Stimulated activated CD8-positive, alpha-beta memory T cell treated with anti-CD3 and anti-CD28 coated beads, Interleukin-15, amount 100 ng/mL, for 48 hours (primary cell): ENCODE data around the gene STRBP.
"Not testable (repeated sequence)": the region's sequence is repeated elsewhere in the genome, so short reads cannot be mapped to it uniquely, and the experiment has no call there.

Source experiments
- DNase-seq, 2 donors: peaks; one replicate each; pipeline ENCODE4 v3.0.0-alpha.2; 2020; ENCODE audit warnings: low read depth in 2 of 2

STRBP gene

GRCh38 chr9:123268465-123269259 is at the start of gene STRBP:
STRBP (minus strand) TSS chr9:123268586; CDS start chr9:123184134, 84,452 bp downstream.
- peak; percentile 86 to 90 for DNase-seq

GRCh38 chr9:123316053-123316718 is 47.8 kb upstream of the STRBP start:
- DNase-seq: no peak

- DNase-seq: no peak
Measured at GRCh38 chr9:123315635-123316034, 47.2 kb upstream of the STRBP start.

- DNase-seq: no peak
Measured at GRCh38 chr9:123314617-123315016, 46.2 kb upstream of the STRBP start.

GRCh38 chr9:123312306-123312877 is 44.0 kb upstream of the STRBP start:
- DNase-seq: no peak

GRCh38 chr9:123311250-123311752 is 42.9 kb upstream of the STRBP start:
- no peak for DNase-seq

GRCh38 chr9:123310551-123311249 is 42.3 kb upstream of the STRBP start:
- DNase-seq: no peak

GRCh38 chr9:123309611-123310010 is 41.2 kb upstream of the STRBP start:
- no peak for DNase-seq

- DNase-seq: no peak
Measured at GRCh38 chr9:123305879-123306278, 37.5 kb upstream of the STRBP start.

GRCh38 chr9:123304340-123304691 is 35.9 kb upstream of the STRBP start:
- DNase-seq: no peak

GRCh38 chr9:123302348-123303214 is 34.2 kb upstream of the STRBP start:
- no peak for DNase-seq

GRCh38 chr9:123301936-123302335 is 33.5 kb upstream of the STRBP start:
- not testable (repeated sequence) for DNase-seq

GRCh38 chr9:123300554-123300953 is 32.2 kb upstream of the STRBP start:
- no peak for DNase-seq

GRCh38 chr9:123299558-123300126 is 31.3 kb upstream of the STRBP start:
- DNase-seq: no peak

GRCh38 chr9:123296174-123296573 is 27.8 kb upstream of the STRBP start:
- DNase-seq: no peak

GRCh38 chr9:123291736-123292135 is 23.4 kb upstream of the STRBP start:
- no peak for DNase-seq

GRCh38 chr9:123290764-123291163 is 22.4 kb upstream of the STRBP start:
- no peak for DNase-seq

GRCh38 chr9:123287639-123288038 is 19.3 kb upstream of the STRBP start:
- DNase-seq: no peak

GRCh38 chr9:123286324-123286723 is 17.9 kb upstream of the STRBP start:
- DNase-seq: no peak

- no peak for DNase-seq
Measured at GRCh38 chr9:123284656-123285055, 16.3 kb upstream of the STRBP start.

- no peak for DNase-seq
Measured at GRCh38 chr9:123283455-123283854, 15.1 kb upstream of the STRBP start.
